Measurements from ENCODE around the gene MYCBPAP. TPM values are rescaled to one million over a fixed set of nuclear protein-coding genes. Genes with fewer than 3 reads are reported as not detected.

Gene MYCBPAP, protein sequence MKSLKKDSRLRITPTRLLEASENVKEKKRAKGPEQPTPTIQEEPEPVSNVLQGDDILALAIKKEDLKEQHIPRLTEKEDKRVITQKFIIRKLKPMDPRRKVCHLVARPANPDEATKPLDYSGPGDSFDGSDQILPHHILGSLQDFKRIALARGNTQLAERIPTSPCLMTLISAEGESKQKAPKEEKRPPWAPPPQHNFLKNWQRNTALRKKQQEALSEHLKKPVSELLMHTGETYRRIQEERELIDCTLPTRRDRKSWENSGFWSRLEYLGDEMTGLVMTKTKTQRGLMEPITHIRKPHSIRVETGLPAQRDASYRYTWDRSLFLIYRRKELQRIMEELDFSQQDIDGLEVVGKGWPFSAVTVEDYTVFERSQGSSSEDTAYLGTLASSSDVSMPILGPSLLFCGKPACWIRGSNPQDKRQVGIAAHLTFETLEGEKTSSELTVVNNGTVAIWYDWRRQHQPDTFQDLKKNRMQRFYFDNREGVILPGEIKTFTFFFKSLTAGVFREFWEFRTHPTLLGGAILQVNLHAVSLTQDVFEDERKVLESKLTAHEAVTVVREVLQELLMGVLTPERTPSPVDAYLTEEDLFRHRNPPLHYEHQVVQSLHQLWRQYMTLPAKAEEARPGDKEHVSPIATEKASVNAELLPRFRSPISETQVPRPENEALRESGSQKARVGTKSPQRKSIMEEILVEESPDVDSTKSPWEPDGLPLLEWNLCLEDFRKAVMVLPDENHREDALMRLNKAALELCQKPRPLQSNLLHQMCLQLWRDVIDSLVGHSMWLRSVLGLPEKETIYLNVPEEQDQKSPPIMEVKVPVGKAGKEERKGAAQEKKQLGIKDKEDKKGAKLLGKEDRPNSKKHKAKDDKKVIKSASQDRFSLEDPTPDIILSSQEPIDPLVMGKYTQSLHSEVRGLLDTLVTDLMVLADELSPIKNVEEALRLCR
- 1 to 10 TPM in 2 of 4 donors, not detected in 2; 1.3 to 1.8 TPM for total RNA-seq

DNA sequence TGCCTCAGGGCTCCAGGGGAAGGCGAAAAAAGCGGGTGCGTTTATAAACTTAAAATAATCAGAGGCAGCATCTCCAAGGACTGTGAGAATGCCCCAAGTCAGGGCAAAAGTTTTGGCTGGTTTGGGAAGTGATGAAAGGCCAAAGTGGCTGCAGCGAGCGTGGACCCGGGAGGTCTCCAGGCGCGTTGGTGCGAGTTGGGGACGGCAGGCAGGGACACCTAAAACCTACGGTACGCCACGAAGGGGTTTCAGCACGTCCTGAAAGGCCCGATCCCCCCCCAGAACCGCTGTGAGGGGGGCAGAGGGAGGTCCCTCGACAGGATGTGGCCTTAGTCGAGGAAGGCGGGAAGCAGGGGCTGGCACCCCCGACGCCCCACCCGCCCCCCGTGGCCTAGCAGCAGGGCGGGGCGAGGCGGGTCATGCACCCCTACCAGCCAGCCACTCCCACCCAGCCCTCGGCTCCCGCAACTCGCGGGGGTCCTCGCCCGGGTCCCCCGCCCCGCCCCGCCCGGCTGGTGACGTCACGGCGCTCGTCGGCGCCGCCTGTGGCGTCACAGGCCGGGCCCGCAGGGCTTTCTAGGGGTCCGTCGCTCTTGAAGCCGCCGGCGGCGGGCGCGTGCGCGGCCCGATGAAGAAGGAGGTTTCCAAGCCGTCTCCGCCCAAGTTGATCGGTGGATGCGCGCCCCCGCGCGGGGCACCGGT lies at the start of gene MYCBPAP:
MYCBPAP (plus strand) TSS at position 569 of the 702 bp plus-strand sequence. CDS start 236 bp downstream, outside the sequence.
- TF ChIP-seq, protein P1, sequence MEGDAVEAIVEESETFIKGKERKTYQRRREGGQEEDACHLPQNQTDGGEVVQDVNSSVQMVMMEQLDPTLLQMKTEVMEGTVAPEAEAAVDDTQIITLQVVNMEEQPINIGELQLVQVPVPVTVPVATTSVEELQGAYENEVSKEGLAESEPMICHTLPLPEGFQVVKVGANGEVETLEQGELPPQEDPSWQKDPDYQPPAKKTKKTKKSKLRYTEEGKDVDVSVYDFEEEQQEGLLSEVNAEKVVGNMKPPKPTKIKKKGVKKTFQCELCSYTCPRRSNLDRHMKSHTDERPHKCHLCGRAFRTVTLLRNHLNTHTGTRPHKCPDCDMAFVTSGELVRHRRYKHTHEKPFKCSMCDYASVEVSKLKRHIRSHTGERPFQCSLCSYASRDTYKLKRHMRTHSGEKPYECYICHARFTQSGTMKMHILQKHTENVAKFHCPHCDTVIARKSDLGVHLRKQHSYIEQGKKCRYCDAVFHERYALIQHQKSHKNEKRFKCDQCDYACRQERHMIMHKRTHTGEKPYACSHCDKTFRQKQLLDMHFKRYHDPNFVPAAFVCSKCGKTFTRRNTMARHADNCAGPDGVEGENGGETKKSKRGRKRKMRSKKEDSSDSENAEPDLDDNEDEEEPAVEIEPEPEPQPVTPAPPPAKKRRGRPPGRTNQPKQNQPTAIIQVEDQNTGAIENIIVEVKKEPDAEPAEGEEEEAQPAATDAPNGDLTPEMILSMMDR (IDR thresholded peaks at IDR 0.05; ENCODE audit: low read depth): no peak

DNA sequence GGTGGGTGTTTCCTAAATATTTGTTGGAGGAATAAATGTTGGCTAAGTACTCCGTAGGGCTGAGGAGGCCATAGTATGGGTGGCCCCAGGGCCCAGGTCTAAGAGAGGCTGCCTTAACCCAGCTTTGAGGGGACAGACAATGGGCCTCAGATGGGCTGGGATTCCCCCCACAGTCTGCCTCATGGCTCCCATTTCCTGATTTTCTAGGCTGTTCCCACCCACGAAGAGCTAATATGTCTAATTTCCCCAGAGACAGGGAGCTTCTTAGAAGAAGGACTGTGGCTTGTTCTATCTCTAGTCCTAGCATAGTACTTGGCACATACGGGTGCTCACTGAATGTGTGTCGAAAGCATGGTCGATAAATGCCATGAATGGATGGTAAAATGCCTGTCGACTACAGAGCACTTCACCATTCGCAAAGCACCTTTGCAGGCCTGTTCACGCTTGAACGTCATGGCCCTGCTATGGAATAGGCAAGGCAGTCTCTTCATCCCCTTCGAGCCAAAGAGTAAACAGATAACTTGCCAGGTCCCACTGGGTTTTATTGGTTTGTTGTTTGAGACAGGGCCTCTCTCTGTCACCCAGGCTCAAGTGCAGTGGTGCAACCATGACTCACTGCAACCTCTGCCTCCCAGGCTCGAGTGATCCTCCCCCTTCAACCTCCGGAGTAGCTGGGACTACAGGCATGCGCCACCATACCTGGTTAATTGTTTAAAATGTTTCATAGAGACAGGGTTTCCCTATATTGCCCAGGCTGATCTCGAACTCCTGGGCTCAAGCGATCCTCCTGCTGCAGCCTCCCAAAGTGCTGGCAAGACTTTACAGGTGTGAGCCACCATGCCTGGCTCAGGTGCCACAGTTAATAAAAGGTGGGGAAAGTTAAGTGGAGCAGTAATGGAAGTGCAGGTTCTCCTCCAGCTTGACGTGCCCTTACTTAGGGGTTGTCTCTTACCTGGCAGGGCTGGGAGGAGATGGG lies 49.2 kb upstream of the MYCBPAP start:
- TF ChIP-seq, protein P1 (IDR thresholded peaks at IDR 0.05; ENCODE audit: low read depth): no peak

DNA sequence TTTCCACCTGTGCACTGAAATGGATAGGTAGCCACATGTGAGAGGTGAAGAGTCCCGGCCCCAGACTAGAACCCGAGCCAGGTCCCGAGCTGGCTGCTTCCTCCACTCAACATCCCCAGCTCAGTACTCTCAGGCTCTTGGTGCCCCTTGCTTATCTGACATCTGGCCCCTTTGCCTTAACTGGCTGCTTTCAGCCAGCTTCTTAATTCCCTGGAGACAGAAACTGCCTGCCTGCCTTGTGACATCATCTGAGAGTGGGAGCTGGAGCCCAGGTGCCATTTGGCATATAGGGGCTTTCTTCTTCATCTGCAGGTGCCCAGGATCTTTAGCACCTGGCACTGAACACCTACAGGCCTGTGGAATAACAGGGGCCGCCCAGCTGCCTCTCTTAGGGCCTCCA lies 48.5 kb upstream of the MYCBPAP start:
- TF ChIP-seq, protein P1 (IDR thresholded peaks at IDR 0.05; ENCODE audit: low read depth): no peak

DNA sequence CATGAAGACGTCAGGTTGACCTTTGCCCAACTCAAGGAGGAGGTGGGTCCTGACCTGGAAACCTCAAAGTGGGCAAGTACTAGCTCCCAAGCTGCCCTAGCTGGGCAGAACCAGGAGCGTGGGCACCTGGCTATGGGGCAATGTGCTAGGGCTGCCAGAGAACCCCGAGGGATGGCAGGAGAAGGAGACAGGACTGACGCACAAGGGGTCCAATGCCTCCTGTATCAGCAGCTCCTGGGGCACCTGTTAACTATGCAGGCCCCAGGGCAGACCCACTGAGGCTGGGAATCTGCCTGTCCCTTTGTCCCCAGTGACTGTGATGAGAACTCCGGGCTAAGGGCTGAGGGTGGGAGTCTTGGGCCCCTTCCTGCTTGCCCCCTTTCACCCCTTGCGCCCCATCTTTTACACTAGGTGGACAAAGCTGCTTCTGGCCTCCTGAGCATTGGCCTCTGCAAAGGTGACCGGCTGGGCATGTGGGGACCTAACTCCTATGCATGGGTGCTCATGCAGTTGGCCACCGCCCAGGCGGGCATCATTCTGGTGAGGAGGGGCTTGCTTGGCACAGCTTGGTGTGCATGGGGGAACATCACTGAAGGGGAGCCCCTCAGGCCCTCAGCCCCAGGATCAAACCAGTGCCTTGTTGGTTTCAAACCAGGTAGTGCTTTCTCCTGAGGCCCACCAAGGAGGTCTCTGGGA lies 47.3 kb upstream of the MYCBPAP start:
- TF ChIP-seq, protein P1 (IDR thresholded peaks at IDR 0.05; ENCODE audit: low read depth): no peak

DNA sequence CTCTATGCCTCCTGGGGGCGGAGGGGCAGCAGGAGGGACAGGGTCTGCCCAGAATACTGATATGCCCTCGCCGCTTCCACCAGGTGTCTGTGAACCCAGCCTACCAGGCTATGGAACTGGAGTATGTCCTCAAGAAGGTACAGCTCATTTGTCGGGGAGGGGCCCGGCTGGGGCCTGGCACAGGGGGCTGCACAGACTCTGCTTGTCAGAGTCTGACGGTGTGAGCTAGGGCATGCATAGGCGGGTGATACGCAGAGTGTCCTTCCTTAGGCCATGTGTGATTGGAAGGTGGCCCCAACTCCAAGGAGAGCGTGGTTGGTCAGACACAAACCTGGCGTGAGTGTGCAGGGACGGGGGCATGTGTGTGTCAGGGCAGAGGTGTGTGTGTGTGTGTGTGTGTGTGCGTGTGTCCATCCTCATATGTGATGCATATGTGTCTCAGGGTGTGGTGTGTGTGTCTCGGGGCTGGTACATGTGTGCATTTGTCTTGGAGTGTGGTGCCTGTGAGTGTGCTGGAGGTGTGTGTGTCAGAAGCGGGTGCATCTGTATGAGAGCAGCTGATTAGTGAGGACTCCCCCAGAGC lies 46.6 kb upstream of the MYCBPAP start:
- TF ChIP-seq, protein P1 (IDR thresholded peaks at IDR 0.05; ENCODE audit: low read depth): no peak

DNA sequence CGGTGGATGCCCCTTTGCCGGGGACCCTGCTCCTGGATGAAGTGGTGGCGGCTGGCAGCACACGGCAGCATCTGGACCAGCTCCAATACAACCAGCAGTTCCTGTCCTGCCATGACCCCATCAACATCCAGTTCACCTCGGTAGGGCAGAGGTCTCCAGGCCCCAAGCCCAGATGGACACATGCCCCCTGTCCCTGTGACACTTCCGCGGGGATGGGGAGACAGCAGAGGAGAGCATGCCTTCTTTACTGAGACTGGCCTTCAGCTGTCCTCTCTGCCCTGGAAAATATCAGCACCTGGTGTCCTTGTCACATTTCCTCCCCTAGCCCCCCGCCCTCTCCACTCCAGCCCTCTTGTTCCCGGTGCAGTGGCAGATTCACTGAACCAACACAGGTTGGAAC lies 45.8 kb upstream of the MYCBPAP start:
- TF ChIP-seq, protein P1 (IDR thresholded peaks at IDR 0.05; ENCODE audit: low read depth): no peak

All from subcutaneous adipose tissue (tissue), 4 donors.